PC-3 (cell line): ENCODE measurements around the gene DLGAP1.

Experiments used
- EZH2 ChIP-seq: fragments of 300-600 bp; sonication (generic); IDR thresholded peaks from one replicate; pipeline ENCODE4 v1.6.1; 2017; ENCODE audit warnings: antibody characterized with exemption, mild to moderate bottlenecking, low read length; ENCODE audit not compliant: unreplicated experiment
- EZH2phosphoT487 ChIP-seq: fragments of 300-600 bp; sonication (generic); IDR thresholded peaks from 2 replicates; pipeline ENCODE4 v1.6.1; 2018; ENCODE audit warnings: mild to moderate bottlenecking, antibody characterized with exemption, low read length, borderline replicate concordance
- TF ChIP-seq, protein P1 (sequence below): fragments of 300-600 bp; sonication (generic); conservative IDR thresholded peaks from 2 replicates; pipeline ENCODE4 v1.5.1; 2017; ENCODE audit warnings: antibody characterized with exemption, low read depth, mild to moderate bottlenecking, low read length

DNA sequence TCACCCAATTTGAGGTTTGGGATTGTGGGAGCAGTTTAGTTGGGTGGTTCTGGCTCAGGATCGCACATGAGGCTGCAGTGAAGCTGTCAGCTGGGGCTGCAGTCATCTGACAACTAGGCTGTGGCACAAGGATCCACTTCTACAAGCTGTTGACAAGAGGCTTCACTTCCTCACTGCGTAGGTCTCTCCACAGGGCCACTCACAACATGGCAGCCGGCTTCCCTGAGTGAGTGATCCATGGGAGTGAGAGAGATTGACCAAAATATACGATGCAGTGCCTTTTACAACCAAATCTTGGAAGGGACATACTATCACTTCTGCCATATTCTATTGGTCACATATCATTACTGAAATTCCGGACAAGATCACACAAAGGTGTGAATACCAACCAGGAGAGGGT lies 187.5 kb downstream of the DLGAP1 start:
- TF ChIP-seq, protein P1, sequence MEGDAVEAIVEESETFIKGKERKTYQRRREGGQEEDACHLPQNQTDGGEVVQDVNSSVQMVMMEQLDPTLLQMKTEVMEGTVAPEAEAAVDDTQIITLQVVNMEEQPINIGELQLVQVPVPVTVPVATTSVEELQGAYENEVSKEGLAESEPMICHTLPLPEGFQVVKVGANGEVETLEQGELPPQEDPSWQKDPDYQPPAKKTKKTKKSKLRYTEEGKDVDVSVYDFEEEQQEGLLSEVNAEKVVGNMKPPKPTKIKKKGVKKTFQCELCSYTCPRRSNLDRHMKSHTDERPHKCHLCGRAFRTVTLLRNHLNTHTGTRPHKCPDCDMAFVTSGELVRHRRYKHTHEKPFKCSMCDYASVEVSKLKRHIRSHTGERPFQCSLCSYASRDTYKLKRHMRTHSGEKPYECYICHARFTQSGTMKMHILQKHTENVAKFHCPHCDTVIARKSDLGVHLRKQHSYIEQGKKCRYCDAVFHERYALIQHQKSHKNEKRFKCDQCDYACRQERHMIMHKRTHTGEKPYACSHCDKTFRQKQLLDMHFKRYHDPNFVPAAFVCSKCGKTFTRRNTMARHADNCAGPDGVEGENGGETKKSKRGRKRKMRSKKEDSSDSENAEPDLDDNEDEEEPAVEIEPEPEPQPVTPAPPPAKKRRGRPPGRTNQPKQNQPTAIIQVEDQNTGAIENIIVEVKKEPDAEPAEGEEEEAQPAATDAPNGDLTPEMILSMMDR = no peak
- TF ChIP-seq EZH2phosphoT487 (no peak), EZH2 (no peak)
